Esophagus (tissue), 2 donors: ENCODE results near the gene ADAMTS18. TPM values are rescaled to one million over a fixed set of nuclear protein-coding genes. Genes with fewer than 3 reads are reported as not detected.
"Not testable (repeated sequence)": the region's sequence is repeated elsewhere in the genome, so short reads cannot be mapped to it uniquely, and the experiment has no call there.

Experiments used
- H3K27ac ChIP-seq, 2 donors: one replicate each; pipeline ENCODE4 v1.5.1; 2013; ENCODE audit warnings: low read depth in 2 of 2, mild to moderate bottlenecking in 2 of 2, inconsistent platforms in 1 of 2, low read length in 1 of 2, moderate library complexity in 1 of 2
- H3K27me3 ChIP-seq, 2 donors: one replicate each; pipeline ENCODE4 v1.6.1; 2013; ENCODE audit warnings: low read length in 2 of 2, control low read depth in 1 of 2, mild to moderate bottlenecking in 1 of 2; ENCODE audit not compliant: insufficient read depth in 2 of 2, control insufficient read depth in 1 of 2
- H3K36me3 ChIP-seq, 2 donors: one replicate each; pipeline ENCODE4 v1.6.1; 2013; ENCODE audit warnings: low read length in 1 of 2; ENCODE audit not compliant: control insufficient read depth in 2 of 2, insufficient read depth in 2 of 2
- H3K4me1 ChIP-seq, 2 donors: one replicate each; pipeline ENCODE4 v1.6.1; 2013; ENCODE audit warnings: low read length in 1 of 2; ENCODE audit not compliant: control insufficient read depth in 2 of 2, insufficient read depth in 2 of 2
- H3K4me3 ChIP-seq, 2 donors: one replicate each; pipeline ENCODE4 v1.5.1; 2013; ENCODE audit warnings: low read length in 2 of 2, mild to moderate bottlenecking in 2 of 2, low read depth in 1 of 2, moderate library complexity in 1 of 2
- H3K9me3 ChIP-seq, 2 donors: one replicate each; pipeline ENCODE4 v1.6.1; 2013; ENCODE audit warnings: mild to moderate bottlenecking in 2 of 2, low read depth in 1 of 2, low read length in 1 of 2, moderate library complexity in 1 of 2; ENCODE audit not compliant: control insufficient read depth in 2 of 2, insufficient read depth in 1 of 2
- WGBS, 2 donors: extraction: QIAGEN DNeasy Blood & Tissue Kit; methylation state at CpG; one replicate each; pipeline ENCODE4 v1.1.7; 2013; 5-methylcytosine and 5-hydroxymethylcytosine counted together
- polyA plus RNA-seq, 2 donors: library from polyadenylated mRNA; stranded (reverse); fragments of 200-250 nt; gene quantifications; one replicate each; pipeline ENCODE4 v1.2.3, GENCODE V29; 2013
- donor health status: healthy with polysubstance abuse.
- donor health status: Bipolar disorder and iron deficiency.

Gene ADAMTS18
- polyA plus RNA-seq, 2 donors, result under 0.01 to 0.02 TPM

DNA sequence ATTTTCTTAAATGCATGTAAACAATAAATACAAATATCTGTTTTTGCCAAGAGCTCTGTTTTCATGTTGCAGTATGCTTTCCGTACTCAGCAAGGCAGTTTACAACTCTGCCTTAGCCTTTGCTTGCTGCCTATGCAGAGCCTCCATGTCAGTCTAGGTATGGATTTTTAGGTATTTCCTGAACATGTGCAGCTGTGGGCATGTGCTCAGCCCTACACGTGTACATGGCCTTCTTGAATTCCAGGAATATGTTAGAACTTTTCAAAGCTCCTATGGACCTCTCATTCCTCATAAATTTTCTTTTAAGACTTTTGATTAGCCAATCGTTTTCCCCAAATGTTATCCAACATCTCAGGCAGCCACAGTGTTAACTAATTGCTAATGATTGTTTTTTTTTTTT is 171.9 kb downstream of the ADAMTS18 start:
- Histone ChIP-seq H3K9me3 (no peaks in the 10 kb centered on the region), H3K4me3 (no peak overlapping the region), H3K4me1 (no peaks in the 10 kb centered on the region), H3K27ac (no peak overlapping the region), H3K27me3 (no peaks in the 10 kb centered on the region), H3K36me3 (no peaks in the 10 kb centered on the region)
- 63 to 67% methylated on average over 3 of the region's 3 CpGs for WGBS, 2 donors

DNA sequence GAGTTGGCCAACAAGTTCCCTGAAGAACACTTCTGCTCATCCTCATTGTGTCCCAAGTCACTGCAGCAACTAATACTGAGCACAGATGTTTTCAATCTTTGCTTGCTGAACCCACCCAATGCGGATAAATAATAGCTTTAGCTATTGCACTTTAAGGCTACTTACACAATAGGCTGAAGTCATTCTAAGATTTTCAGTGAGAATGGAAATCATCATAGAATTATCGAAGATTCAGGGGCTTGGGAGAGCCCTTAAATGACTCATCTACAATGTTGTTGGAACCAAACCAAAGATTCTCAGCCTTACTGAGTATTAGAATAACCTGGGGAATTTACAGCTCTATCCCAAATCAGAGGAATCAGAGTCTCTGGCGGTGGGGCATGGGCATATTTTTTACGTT is 184.4 kb downstream of the ADAMTS18 start:
- Histone ChIP-seq H3K4me3 (no peak overlapping the region), H3K9me3 (no peaks in the 10 kb centered on the region), H3K27me3 (no peaks in the 10 kb centered on the region), H3K27ac (no peak overlapping the region), H3K36me3 (no peaks in the 10 kb centered on the region), H3K4me1 (no peaks in the 10 kb centered on the region)
- WGBS, 2 donors, result 81 to 82% methylated on average over 4 of the region's 4 CpGs

DNA sequence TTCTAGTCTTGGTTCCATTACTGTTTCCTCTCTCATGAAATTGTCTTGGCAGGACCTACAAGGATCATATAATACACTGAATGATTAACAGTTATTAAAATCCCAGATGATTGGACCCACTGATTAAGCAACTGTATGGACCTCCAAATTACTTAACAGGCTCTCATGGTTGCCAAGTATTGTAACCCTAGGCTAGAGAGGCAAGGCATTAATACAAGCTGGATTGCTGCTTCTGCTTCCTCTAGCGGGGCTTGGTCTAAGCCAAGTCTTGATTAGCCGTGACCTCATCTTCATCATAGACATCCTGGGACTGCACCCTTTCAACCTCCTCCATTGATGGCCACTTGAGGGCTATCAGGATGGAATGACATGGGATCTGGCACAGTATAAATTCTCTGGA is 188.7 kb downstream of the ADAMTS18 start:
- H3K4me3 ChIP-seq, result no peak overlapping the region
- no peak overlapping the region for H3K27ac ChIP-seq
- H3K9me3 ChIP-seq, result no peaks in the 10 kb centered on the region
- H3K36me3 ChIP-seq, result no peaks in the 10 kb centered on the region
- no peaks in the 10 kb centered on the region for H3K4me1 ChIP-seq
- H3K27me3 ChIP-seq, result no peaks in the 10 kb centered on the region
- WGBS, 2 donors, result 82 to 88% methylated on average over 2 of the region's 2 CpGs

DNA sequence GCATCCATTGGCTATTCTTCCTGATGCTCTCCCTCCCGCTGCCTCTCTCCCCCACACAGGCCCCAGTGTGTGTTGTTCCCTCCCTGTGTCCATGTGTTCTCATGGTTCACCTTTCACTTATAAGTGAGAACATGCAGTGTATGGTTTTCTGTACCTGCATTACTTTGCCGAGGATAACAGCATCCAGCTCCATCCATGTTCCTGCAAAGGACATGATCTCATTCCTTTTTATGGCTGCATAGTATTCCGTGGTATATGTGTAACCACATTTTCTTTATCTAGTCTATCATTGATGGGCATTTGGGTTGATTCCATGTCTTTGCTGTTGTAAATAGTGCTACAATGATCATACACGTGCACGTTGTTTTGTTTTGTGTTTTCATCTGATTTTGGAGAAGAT is 192.4 kb downstream of the ADAMTS18 start:
- H3K27me3 ChIP-seq, H3K36me3 ChIP-seq, H3K27ac ChIP-seq, H3K4me1 ChIP-seq, H3K9me3 ChIP-seq, H3K4me3 ChIP-seq: not testable (repeated sequence)
- WGBS, 2 donors, result 94 to 95% methylated on average over 5 of the region's 5 CpGs

DNA sequence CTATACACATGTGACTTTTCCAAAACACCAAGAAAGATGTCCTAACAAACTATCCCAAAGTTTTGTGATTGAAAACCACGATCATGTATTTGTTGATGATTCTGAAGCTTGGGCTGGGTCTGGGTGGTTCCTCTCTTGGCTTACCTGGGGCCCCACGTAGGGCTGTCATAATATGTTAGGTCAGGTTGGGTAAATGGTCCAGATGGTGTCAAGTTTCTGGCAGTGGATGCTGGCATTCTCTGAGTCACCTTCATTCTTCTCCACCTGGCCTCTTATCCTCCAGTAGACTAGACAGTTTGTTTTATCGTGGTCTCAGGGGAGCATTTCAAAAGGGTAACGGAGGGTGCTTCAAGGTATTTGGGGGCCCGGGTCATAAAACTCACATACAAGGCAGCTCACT is 196.2 kb downstream of the ADAMTS18 start:
- Histone ChIP-seq H3K27ac (no peak overlapping the region), H3K36me3 (no peaks in the 10 kb centered on the region), H3K4me1 (peaks cover 0 to 3% of the 10 kb centered on the region in 2 donors), H3K4me3 (no peak overlapping the region), H3K27me3 (peaks cover 0 to 3% of the 10 kb centered on the region in 2 donors), H3K9me3 (no peaks in the 10 kb centered on the region)
- WGBS, 2 donors, result 65% methylated on average over 5 of the region's 5 CpGs

DNA sequence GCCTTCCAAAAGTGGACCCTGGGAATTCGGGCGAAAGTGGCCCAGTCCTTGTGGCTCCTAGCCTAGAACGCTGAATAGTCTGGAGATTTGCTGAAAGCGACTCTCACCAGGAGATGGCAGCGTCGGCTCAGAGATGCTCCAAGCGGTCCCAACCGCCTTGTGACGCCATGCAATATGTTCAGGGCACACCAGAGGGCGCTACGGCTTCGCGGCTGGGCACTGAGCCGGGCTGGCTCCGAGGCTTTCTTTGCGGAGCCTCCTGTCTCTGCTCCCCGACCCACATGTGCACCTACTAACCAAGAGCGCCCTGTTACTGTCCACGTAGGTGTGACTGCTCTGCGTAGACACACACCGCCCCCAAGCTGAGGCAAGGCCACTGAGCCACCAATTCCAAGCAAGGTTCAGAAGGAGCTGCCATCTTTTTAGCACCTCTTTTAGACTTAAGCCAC is 198.7 kb downstream of the ADAMTS18 start:
- no peaks in the 10 kb centered on the region for H3K9me3 ChIP-seq
- H3K27ac ChIP-seq, result no peak overlapping the region
- no peak overlapping the region for H3K4me3 ChIP-seq
- peaks cover 0 to 3% of the 10 kb centered on the region in 2 donors for H3K4me1 ChIP-seq
- WGBS, 2 donors, result 2 to 3% methylated on average over 21 of the region's 21 CpGs
- H3K27me3 ChIP-seq, result peaks cover 0 to 3% of the 10 kb centered on the region in 2 donors
- no peaks in the 10 kb centered on the region for H3K36me3 ChIP-seq

DNA sequence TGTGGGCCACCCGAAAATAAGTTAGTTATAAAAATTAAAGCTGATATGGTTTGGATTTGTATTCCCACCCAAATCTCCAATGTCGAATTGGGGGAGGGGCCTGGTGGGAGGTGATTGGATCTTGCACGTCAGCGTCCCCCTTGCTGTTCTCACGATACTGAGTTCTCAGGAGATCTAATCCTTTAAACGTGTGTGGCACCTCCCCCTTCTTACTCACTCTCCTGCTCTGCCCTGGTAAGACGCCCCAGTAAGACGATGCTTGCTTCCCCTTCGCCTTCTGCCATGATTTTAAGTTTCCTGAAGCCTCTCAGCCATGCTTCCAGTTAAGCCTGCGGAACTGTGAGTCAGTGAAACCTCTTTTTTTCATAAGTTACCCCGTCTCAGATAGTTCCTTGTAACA is 200.2 kb downstream of the ADAMTS18 start:
- 30 to 31% methylated on average over 11 of the region's 11 CpGs for WGBS, 2 donors

DNA sequence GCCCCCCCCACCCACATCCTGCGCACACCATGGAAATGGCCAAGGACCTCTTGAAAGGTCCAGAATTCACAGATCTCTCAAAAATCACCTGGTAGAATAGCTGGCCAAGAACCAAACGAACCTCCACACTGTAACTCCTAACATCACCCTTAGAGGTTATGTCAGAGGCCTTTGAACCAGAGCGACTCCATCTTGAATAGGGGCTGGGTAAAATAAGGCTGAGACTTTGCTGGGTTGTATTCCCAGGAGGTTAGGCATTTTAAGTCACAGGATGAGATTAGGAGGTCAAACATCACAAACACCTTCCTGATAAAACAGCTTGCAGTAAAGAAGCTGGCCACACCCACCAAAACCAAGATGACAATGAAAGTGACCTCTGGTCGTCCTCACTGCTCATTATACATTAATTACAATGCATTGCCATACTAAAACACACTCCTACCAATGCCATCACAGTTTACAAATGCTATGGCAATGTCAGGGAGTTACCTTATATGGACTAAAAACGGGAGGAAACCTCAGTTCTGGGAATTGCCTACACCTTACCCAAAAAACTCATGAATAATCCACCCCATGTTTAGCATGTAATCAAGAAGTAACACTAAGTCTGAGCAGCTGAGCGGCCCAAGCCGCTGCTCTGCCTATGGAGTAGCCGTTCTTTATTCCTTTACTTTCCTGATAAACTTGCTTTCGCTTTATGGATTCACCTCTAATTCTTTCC is 200.9 kb downstream of the ADAMTS18 start:
- 67 to 70% methylated on average over 9 of the region's 9 CpGs for WGBS, 2 donors
- peaks cover 0 to 3% of the 10 kb centered on the region in 2 donors for H3K27me3 ChIP-seq
- no peaks in the 10 kb centered on the region for H3K9me3 ChIP-seq
- H3K4me3 ChIP-seq, result no peak overlapping the region
- peaks cover 0 to 3% of the 10 kb centered on the region in 2 donors for H3K4me1 ChIP-seq
- H3K27ac ChIP-seq, result no peak overlapping the region
- H3K36me3 ChIP-seq, result no peaks in the 10 kb centered on the region

More for the DNA sequence above, 200.2 kb downstream of the ADAMTS18 start:
- Histone ChIP-seq H3K36me3 (no peaks in the 10 kb centered on the region), H3K27ac (no peak overlapping the region), H3K4me1 (peaks cover 0 to 3% of the 10 kb centered on the region in 2 donors), H3K4me3 (no peak overlapping the region), H3K9me3 (no peaks in the 10 kb centered on the region), H3K27me3 (peaks cover 0 to 3% of the 10 kb centered on the region in 2 donors)
